Large intestine (tissue), 3 donors: ENCODE measurements around the gene TTC28. TPM values are rescaled to one million over a fixed set of nuclear protein-coding genes. Genes with fewer than 3 reads are reported as not detected.

Source experiments
- DNase-seq, 2 donors: peaks; one replicate each; pipeline versions ENCODE4 v3.0.0 to v3.0.0-alpha.2; 2013
- H3K27ac ChIP-seq: one replicate; pipeline ENCODE4 v1.5.1; 2013; ENCODE audit warnings: low read length
- H3K27me3 ChIP-seq: 2 replicates; pipeline ENCODE4 v1.6.1; 2013; ENCODE audit warnings: low read length; ENCODE audit not compliant: control insufficient read depth, insufficient read depth
- H3K36me3 ChIP-seq: 2 replicates; pipeline ENCODE4 v1.6.1; 2013; ENCODE audit warnings: low read length; ENCODE audit not compliant: control insufficient read depth, insufficient read depth
- H3K4me1 ChIP-seq: one replicate; pipeline ENCODE4 v1.6.1; 2013; ENCODE audit warnings: low read length; ENCODE audit not compliant: control insufficient read depth, insufficient read depth
- H3K4me3 ChIP-seq: one replicate; pipeline ENCODE4 v1.5.1; 2013; ENCODE audit warnings: low read length
- H3K9me3 ChIP-seq: one replicate; pipeline ENCODE4 v1.6.1; 2013; ENCODE audit warnings: mild to moderate bottlenecking, low read depth, low read length, moderate library complexity; ENCODE audit not compliant: control insufficient read depth
- WGBS: methylation state at CpG from one replicate; pipeline ENCODE4 v1.1.5; 2013; ENCODE audit warnings: low lambda C conversion rate; ENCODE audit not compliant: insufficient coverage; 5-methylcytosine and 5-hydroxymethylcytosine counted together
- polyA plus RNA-seq: library from polyadenylated mRNA; unstranded; fragments of 120-200 nt; gene quantifications from one replicate; pipeline ENCODE4 v1.2.1, GENCODE V29; 2013

Gene TTC28
- polyA plus RNA-seq, 1 donor: 25.5 TPM

GRCh38 chr22:28239941-28240340 lies 439.7 kb downstream of the TTC28 start:
- H3K27me3 ChIP-seq: no peaks in the 10 kb centered on the region
- no peaks in the 10 kb centered on the region for H3K9me3 ChIP-seq
- no peak for DNase-seq
- no peak overlapping the region for H3K4me3 ChIP-seq
- H3K36me3 ChIP-seq: no peaks in the 10 kb centered on the region
- no peak overlapping the region for H3K27ac ChIP-seq
- peaks cover 6% of the 10 kb centered on the region for H3K4me1 ChIP-seq

DNA sequence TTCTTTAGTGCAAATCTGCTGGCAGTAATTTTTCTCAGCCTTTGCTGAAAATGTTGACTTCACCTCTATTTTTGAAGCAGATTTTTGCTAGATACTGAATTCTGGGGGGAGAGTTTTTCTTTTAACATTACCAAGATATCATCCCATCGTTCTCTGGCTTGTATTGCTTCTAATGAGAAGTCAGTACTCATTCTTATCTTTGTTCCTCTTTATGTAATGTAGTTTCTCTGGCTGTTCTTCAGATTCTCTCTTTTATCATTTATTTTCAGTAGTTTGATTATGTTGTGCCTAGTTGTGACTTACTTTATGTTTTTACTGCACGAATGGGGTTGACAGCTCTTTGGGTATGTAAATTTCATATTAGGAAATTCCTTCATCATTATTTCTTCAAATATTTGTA lies 441.9 kb downstream of the TTC28 start:
- Histone ChIP-seq H3K4me3 (no peak overlapping the region), H3K27ac (no peak overlapping the region), H3K36me3 (no peaks in the 10 kb centered on the region), H3K27me3 (no peaks in the 10 kb centered on the region), H3K4me1 (no peaks in the 10 kb centered on the region), H3K9me3 (no peaks in the 10 kb centered on the region)
- WGBS: no CpG with 5 or more reads among the region's 2 CpGs
- no peak for DNase-seq

GRCh38 chr22:28237112-28237511 lies 442.5 kb downstream of the TTC28 start:
- no peaks in the 10 kb centered on the region for H3K27me3 ChIP-seq
- no peak for DNase-seq
- H3K4me1 ChIP-seq: no peaks in the 10 kb centered on the region
- H3K4me3 ChIP-seq: no peak overlapping the region
- H3K27ac ChIP-seq: no peak overlapping the region
- H3K9me3 ChIP-seq: no peaks in the 10 kb centered on the region
- 86% methylated on average over 2 of the region's 4 CpGs for WGBS
- H3K36me3 ChIP-seq: no peaks in the 10 kb centered on the region

- Histone ChIP-seq H3K36me3 (no peaks in the 10 kb centered on the region), H3K9me3 (no peaks in the 10 kb centered on the region), H3K4me1 (no peaks in the 10 kb centered on the region), H3K4me3 (no peak overlapping the region), H3K27me3 (no peaks in the 10 kb centered on the region), H3K27ac (no peak overlapping the region)
- WGBS: no CpG with 5 or more reads among the region's 3 CpGs
- no peak for DNase-seq
These were observed 447.4 kb downstream of the TTC28 start for GRCh38 chr22:28232204-28232603.

DNA sequence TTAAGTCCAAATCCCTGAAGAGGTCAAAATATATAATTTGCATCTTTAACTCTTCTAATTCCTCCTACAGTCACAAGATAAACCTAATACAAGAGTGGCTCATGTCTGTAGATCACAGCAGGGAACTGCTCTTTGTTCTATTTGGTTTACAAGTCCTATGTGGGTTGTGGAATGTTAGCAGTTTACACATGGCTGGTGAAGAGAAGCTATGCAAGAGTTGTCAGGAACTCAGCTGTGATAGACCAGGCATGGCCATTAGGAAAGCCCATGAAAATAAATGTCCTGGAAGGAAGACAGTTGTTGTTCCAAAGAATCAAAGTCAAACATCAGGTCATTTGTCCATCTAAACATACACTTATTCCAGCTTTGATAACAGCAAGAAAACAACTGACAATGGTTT lies 448.2 kb downstream of the TTC28 start:
- DNase-seq: no peak
- Histone ChIP-seq H3K36me3 (no peaks in the 10 kb centered on the region), H3K9me3 (no peaks in the 10 kb centered on the region), H3K27ac (no peak overlapping the region), H3K27me3 (no peaks in the 10 kb centered on the region), H3K4me1 (no peaks in the 10 kb centered on the region), H3K4me3 (no peak overlapping the region)

DNA sequence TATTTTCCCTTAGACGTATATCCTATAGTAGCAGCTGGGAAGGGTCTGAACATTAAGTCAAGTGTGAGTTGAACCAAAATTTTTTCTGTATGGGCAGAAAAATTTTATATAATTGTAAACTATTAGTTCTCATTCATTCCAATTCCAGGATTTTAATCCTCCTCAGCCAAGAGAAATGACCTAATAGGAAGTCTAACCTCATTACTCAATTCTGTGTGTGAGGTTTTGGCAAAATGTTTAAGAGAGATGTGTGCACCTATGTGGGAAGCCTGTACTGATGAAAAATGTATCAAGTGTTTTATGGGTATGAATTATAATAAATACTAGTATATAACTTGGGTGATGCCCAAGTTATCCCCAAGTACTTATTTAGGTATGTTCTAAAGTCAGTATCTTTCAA lies 449.0 kb downstream of the TTC28 start:
- Histone ChIP-seq H3K4me3 (no peak overlapping the region), H3K9me3 (no peaks in the 10 kb centered on the region), H3K36me3 (no peaks in the 10 kb centered on the region), H3K4me1 (no peaks in the 10 kb centered on the region), H3K27ac (no peak overlapping the region), H3K27me3 (no peaks in the 10 kb centered on the region)
- DNase-seq: no peak
- WGBS: no CpG with 5 or more reads among the region's 1 CpG

- Histone ChIP-seq H3K4me1 (no peaks in the 10 kb centered on the region), H3K9me3 (no peaks in the 10 kb centered on the region), H3K4me3 (no peak overlapping the region), H3K27ac (no peak overlapping the region), H3K36me3 (no peaks in the 10 kb centered on the region), H3K27me3 (no peaks in the 10 kb centered on the region)
- WGBS: 100% methylated on average over 2 of the region's 3 CpGs
- DNase-seq: no peak
These were observed 449.8 kb downstream of the TTC28 start for GRCh38 chr22:28229566-28230485.

GRCh38 chr22:28223826-28224225 lies 455.8 kb downstream of the TTC28 start:
- no peak overlapping the region for H3K27ac ChIP-seq
- H3K9me3 ChIP-seq: no peaks in the 10 kb centered on the region
- DNase-seq: no peak
- no peaks in the 10 kb centered on the region for H3K4me1 ChIP-seq
- 83% methylated on average over 1 of the region's 7 CpGs for WGBS
- H3K27me3 ChIP-seq: no peaks in the 10 kb centered on the region
- H3K36me3 ChIP-seq: no peaks in the 10 kb centered on the region
- no peak overlapping the region for H3K4me3 ChIP-seq

- Histone ChIP-seq H3K4me1 (no peaks in the 10 kb centered on the region), H3K4me3 (no peak overlapping the region), H3K27ac (no peak overlapping the region), H3K36me3 (no peaks in the 10 kb centered on the region), H3K9me3 (no peaks in the 10 kb centered on the region), H3K27me3 (no peaks in the 10 kb centered on the region)
- DNase-seq: no peak
- no CpG with 5 or more reads among the region's 3 CpGs for WGBS
These were observed 456.5 kb downstream of the TTC28 start for GRCh38 chr22:28222976-28223745.

DNA sequence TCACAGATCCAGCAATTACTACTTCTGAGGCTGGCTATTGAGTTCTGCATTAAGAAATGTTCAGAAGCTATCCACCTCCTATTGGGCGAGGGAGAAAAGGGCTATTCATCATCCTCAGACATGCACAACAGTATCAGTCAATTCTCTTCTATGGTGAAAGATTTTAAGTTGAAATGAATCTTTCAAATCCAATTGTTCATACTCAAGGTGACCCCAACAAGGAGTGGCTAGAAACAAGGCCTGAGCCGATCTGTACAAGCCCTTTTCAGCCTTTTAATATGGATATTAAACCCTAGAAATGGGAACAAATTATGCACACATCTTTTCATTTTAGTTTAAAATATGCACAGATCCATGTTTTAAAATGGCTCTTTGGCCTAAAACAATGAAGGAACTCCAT lies 457.1 kb downstream of the TTC28 start:
- no peaks in the 10 kb centered on the region for H3K27me3 ChIP-seq
- no peak for DNase-seq
- no peaks in the 10 kb centered on the region for H3K4me1 ChIP-seq
- H3K36me3 ChIP-seq: no peaks in the 10 kb centered on the region
- H3K4me3 ChIP-seq: no peak overlapping the region
- no peak overlapping the region for H3K27ac ChIP-seq
- no CpG with 5 or more reads among the region's 2 CpGs for WGBS
- no peaks in the 10 kb centered on the region for H3K9me3 ChIP-seq
